ENCODE measurements around the gene ERBB3. TPM values are rescaled to one million over a fixed set of nuclear protein-coding genes. Genes with fewer than 3 reads are reported as not detected.

Gene ERBB3
- polyA plus RNA-seq, 3 donors, result 72.3 to 90.7 (median 82.9) TPM

DNA sequence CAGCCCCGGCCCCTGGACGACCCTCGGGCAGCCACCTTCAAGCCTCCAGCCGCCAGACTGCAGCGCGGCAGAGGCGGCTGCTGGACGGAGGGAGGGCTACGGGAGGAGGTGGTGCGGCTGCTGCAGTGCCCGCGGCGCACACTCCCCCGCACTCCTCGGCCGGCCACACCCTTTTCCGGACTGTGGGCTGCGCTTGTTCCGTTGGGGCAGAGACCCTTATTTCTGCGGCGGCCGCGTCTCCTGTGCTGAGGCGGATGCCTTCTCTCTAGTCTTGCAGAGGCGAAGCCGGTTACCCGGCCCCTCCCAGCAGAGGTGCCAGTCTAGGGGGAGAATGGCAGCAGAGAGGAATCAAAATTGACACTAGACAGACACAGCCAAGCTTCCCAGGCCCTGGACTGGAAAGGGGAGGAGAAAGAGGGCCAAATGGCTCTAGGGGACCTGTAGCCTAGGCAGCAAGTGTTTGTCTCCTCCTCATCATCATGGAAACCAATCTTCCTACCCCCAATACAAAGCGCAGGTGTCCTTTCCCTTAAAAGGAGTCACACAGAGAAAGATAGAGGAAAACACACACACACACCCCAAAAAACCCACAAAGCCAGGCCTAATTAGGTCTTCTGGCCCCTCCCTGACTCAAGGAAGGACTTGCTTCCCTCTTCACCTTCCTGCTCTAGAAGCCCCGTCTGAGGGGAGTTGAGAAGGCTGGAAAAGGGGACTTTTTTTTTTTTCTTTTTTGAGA, 49.4 kb downstream of the ERBB3 start:
- DNase-seq (ENCODE audit: low read depth in 3 of 3, low spot score in 2 of 3), result no peak

DNA sequence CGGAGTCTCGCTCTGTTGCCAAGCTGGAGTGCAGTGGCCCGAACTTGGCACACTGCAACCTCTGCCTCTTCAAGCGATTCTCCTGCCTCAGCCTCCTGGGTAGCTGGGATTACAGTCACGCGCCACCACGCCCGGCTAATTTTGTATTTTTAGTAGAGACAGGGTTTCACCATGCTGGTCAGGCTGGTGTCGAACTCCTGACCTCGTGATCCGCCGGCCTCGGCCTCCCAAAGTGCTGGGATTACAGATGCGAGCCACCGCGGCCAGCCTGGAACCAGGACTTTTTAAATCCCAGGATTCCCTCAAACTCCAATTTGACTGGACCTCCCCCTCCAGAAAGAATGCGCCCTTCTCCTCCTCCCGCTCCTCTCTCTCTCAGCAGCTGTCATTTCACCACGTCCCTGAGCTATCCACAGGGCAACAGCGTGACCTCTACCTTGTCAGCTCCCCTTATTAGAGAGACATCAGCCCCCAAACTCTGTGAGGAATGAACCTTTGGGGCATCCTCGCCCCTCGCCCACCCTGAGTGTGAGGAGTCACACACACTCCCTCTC, 50.1 kb downstream of the ERBB3 start:
- no peak for DNase-seq (ENCODE audit: low read depth in 3 of 3, low spot score in 2 of 3)

DNA sequence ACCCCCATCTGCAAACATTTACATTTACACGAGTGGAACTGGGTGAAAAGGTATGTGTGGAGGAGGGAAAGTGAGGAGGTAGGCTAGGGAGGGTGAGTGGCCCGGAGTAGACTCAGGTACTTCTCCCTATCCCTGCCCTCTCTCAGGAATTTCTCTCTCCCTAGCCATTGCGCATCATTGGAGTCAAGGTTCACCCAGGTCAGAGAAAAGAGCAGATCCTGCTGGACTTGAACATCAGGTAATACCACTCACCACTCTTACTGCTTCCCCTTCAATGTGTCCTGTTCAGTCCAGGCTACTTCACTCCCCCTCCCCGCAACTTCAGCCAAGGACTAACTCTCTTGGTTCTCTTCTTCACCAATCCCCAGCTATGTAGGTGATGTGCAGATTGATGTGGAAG, 50.9 kb downstream of the ERBB3 start:
- no peak for DNase-seq (ENCODE audit: low read depth in 3 of 3, low spot score in 2 of 3)

DNA sequence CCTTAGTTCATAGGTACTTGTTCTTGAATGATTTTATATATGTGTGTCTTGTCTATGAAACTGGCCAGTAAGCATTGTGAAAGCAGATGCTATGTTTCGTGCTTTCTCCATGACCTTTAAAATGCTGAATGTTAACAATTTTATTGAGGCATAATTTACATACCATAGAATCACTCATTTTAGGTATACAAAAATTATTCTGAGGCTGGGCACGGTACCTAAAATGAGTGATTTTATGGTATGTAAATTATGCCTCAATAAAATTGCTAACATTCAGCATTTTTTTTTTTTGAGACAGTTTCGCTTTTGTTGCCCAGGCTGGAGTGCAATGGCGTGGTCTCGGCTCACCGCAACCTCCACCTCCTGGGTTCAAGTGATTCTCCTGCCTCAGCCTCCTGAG, 54.9 kb downstream of the ERBB3 start:
- no peak for DNase-seq (ENCODE audit: low read depth in 3 of 3, low spot score in 2 of 3)

DNA sequence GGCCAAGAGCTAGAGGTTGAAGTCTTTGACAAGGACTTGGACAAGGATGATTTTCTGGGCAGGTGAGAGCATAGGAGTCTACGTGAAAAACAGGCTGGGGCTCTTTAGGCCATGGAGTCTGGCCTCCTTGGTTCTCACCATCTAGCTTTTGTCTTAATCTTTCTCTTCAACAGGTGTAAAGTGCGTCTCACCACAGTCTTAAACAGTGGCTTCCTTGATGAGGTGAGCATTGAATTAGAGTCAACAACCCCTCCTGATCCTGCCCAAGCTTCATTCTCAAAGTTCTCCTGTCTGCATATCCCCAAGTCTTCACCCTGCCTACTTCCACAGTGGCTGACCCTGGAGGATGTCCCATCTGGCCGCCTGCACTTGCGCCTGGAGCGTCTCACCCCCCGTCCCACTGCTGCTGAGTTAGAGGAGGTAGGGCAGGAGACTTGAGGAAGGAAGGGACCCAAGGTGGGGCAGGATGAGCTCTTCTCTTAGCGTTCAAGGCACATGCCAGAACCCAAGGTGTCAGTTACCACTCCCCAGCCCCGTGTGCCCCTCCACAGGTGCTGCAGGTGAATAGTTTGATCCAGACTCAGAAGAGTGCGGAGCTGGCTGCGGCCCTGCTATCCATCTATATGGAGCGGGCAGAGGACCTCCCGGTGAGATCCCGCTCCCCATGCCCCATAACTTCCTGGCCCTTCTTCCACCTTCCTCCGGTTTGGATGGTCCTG, 58.0 kb downstream of the ERBB3 start:
- no peak for DNase-seq (ENCODE audit: low read depth in 3 of 3, low spot score in 2 of 3)

DNA sequence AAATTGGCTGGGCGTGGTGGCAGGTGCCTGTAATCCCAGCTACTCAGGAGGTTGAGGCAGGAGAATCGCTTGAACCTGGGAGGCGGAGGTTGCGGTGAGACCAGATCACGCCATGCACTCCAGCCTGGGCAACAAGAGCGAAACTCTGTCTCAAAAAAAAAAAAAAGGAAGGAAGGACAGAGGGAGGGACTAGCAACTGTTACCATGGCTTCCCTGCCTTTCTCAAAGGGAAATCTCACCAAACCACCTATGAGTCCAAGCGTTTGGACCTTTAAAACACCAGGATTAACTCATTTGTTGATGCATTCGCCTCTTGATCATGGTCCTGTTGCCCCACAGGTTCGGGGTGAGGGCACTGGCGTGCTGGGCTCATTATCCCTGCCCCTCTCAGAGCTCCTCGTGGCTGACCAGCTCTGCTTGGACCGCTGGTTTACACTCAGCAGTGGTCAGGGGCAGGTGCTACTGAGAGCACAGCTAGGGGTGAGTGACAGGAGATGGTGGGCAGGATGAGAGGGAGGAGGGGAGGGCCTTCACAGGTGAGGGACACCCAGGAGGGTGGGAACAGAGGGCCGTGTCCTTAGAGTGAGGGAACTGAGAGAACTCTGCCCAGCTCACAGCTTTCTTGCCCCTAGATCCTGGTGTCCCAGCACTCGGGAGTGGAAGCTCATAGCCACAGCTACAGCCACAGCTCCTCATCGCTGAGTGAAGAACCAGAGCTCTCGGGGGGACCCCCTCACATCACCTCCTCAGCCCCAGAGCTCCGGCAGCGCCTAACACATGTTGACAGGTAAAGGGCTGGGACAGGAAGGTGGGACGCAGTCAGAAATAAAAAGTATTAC, 62.2 kb downstream of the ERBB3 start:
- no peak for DNase-seq (ENCODE audit: low read depth in 3 of 3, low spot score in 2 of 3)

DNA sequence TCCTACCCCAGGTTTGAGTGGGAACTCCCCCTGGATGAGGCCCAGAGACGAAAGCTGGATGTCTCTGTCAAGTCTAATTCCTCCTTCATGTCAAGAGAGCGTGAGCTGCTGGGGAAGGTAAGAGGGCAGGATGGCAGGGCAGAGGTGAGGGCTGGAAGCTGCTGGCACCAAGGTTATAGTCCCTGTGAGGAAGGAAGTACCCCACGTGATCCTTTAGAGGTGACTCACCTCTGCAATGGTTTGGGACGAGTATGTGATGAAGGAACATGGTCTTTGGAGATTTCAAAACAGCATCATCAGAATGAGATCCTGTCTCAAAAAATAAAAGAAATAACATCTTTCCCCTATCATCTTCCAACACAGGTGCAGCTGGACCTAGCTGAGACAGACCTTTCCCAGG, 63.3 kb downstream of the ERBB3 start:
- DNase-seq (ENCODE audit: low read depth in 3 of 3, low spot score in 2 of 3), result no peak

DNA sequence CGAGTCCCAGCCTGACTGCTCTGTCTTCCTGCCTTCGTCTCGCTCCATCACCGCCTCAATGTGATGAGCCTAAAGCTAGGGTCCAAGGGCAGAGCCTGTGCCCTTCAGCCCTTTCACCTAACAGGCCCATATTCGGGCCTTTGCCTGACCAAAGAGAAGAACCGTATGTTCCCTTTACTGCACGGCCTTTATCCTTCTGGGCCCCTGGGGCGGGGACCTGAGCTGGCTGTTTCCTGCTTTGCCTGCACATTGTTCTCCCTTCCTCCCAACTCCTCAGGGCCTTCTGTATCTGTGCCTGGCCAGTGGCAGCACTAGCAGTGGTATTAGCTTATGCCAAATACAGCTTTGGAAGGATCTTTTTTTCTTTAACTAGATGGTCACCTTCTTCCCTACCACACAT, 63.9 kb downstream of the ERBB3 start:
- no peak for DNase-seq (ENCODE audit: low read depth in 3 of 3, low spot score in 2 of 3)

DNA sequence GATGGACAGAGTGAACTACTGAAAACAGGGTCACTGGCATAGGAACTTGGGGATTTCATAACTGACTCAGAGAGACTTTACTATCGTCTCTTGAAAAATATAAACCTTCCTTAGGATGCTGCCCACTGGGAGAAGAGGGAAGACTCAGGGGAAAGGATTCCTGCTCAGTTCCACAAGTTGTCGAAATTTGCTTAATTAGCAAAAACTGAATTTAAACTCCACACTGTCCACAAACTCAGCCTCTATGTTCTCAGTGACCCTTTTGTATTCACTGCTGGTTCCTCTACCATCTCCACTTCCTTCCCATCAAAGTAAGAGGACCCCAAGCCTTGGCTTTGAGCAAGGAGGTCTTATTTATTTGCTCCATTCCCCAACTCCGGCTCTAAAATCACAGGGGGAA, 65.3 kb downstream of the ERBB3 start:
- no peak for DNase-seq (ENCODE audit: low read depth in 3 of 3, low spot score in 2 of 3)

DNA sequence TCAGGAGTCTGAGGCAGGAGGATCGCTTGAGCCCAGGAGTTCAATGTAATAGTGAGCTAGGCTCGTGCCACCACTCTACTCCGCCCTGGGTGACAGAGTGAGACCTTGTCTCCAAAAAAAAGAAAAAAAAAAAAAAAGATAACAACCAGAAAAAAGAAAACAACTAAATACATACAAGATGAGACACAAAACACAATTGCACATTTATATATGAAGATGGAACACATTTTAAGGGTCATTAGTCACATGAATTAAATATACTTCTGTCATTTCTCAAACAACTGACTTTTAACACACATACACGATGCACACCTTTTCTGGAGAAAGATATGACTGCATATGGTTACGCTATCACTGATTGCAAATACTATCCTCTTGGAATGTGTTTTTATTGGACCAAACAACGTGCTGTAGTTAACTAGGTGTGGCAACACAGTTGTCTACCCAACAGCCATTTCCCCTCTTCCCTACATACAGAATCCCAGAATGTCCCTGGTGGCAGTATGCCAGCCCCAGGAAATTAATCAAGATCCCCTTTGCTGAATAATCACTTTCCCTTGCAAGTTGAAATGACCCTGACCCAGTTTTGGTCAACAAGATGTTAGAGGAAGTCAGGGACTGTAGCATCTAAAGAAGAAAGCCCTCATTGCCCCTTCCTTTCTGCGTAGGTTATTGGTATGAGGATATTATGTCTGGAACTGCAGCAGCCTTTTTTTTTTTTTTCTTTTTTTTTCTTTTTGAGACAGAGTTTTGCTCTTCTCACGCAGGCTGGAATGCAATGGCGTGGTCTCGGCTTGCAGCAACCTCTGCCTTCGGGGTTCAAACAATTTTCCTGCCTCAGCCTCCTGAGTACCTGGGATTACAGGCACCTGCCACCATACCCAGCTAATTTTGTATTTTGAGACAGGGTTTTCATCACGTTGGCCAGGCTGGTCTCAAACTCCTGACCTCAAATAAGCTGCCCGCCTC, 66.8 kb downstream of the ERBB3 start:
- DNase-seq (ENCODE audit: low read depth in 3 of 3, low spot score in 2 of 3), result no peak

DNA sequence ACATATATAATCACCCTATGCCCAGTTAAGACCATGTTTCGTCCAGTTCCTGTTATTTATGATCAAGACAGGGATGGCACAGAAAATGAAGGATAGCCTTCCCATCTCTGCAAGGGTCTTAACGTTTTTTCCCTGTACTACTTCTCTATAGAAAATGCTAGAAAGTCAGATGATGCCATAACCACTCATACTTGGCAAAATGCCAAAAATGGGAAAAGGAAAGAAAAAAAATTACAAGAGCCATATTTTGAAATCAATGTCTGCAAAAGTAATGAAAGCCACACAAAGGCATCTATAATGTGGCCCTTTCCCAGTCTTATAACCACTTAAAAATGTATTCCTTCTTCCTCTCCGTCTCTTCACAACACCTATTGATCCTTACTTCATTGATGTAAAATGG, 70.6 kb downstream of the ERBB3 start:
- no peak for DNase-seq (ENCODE audit: low read depth in 3 of 3, low spot score in 2 of 3)

DNA sequence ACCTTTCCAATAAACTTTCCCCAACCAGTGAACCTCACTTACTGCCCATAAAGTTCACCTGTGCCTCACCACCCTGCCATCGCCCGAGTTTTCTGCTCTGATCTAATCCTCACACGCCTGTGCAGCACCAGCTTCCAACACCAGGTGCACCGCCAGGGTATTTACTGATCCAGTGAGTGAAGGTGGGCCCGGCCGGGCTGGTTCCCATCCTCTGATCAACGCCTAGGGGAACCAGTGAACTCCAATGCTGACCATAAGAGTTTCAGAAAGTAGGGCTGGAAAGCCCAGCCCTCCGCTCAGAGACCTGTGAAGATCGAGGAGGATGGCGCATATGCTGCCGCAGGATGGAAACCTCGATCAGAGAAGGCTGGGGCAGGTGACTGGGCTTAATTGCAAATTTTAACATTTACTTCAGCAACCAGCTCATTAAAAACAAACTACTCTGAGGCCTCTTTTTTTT, 71.7 kb downstream of the ERBB3 start:
- DNase-seq (ENCODE audit: low read depth in 3 of 3, low spot score in 2 of 3), result peak in 1 of 3 donors; percentile 33

DNA sequence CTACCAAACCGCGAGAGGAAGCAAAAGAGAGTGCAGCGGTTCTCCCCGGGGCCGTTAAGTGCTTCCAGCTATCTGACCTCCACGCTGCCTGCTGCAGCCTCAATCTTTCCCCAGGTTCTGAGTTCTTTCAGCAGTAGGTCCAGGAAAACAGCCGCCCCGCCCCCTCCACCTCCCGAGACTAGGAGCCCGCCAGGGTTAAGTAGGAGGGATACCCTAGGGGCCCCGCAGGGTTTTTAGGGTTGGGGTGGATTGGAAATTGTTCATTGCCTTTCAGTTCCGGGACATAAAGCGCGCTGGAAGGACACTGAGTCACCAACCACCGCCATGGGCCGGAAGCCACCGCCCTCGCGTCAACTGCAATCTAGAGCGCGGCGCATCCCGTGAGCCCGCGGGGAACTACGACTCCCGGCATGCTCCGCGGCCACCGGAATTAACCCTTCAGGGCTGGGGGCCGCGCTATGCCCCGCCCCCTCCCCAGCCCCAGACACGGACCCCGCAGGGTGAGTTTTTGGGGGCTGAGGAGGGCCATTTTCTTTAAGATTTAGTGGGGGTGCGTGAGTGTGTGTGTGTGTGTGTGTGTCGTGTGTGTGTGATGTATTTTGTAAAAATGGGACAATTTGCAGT, 72.3 kb downstream of the ERBB3 start, which contains the start of gene MYL6B:
MYL6B (plus strand) TSS at position 456 of the 624 bp plus-strand sequence. CDS start 1,332 bp downstream, outside the sequence.
- peak; percentile 77 to 87 (median 86) for DNase-seq (ENCODE audit: low read depth in 3 of 3, low spot score in 2 of 3)

Other genes with a start within 250 kb of the ERBB3 start
- under 1 TPM; 0.47 to 0.93 (median 0.52) TPM for gene MMP19, start 237.2 kb upstream of the ERBB3 start, polyA plus RNA-seq (ENCODE audit: insufficient read length in 3 of 3)
- 10 to 100 TPM; 35.6 to 37.5 (median 36.3) TPM for gene PYM1, start 152.3 kb upstream of the ERBB3 start, polyA plus RNA-seq (ENCODE audit: insufficient read length in 3 of 3)
- 10 to 100 TPM; 17.2 to 17.8 (median 17.7) TPM for gene DGKA, start 149.0 kb upstream of the ERBB3 start, polyA plus RNA-seq (ENCODE audit: insufficient read length in 3 of 3)
- 1 to 10 TPM; 3.0 to 3.9 (median 3.8) TPM for gene PMEL, start 114.1 kb upstream of the ERBB3 start, polyA plus RNA-seq (ENCODE audit: insufficient read length in 3 of 3)
- gene CDK2, start 113.3 kb upstream of the ERBB3 start, polyA plus RNA-seq (ENCODE audit: insufficient read length in 3 of 3), result 10 to 100 TPM; 56.8 to 58.8 (median 58.6) TPM
- gene RAB5B, start 106.1 kb upstream of the ERBB3 start, polyA plus RNA-seq (ENCODE audit: insufficient read length in 3 of 3), result 100 to 1,000 TPM; 160 to 162 (median 161) TPM
- 10 to 100 TPM; 47.0 to 48.1 (median 47.4) TPM for gene SUOX, start 82.9 kb upstream of the ERBB3 start, polyA plus RNA-seq (ENCODE audit: insufficient read length in 3 of 3)
- gene IKZF4, start 59.1 kb upstream of the ERBB3 start, polyA plus RNA-seq (ENCODE audit: insufficient read length in 3 of 3), result 10 to 100 TPM; 15.0 to 15.7 (median 15.1) TPM
- 100 to 1,000 TPM; 127 to 550 (median 327) TPM for gene RPS26, start 38.2 kb upstream of the ERBB3 start, polyA plus RNA-seq (ENCODE audit: insufficient read length in 3 of 3)
- 100 to 1,000 TPM; 171 to 177 (median 175) TPM for gene PA2G4, start 24.4 kb downstream of the ERBB3 start, polyA plus RNA-seq (ENCODE audit: insufficient read length in 3 of 3)
- 1,000 to 10,000 TPM; 5,478 to 6,026 (median 6,015) TPM for gene RPL41, start 36.5 kb downstream of the ERBB3 start, polyA plus RNA-seq (ENCODE audit: insufficient read length in 3 of 3)
- 1 to 10 TPM; 5.8 to 6.3 (median 6.1) TPM for gene ZC3H10, start 38.1 kb downstream of the ERBB3 start, polyA plus RNA-seq (ENCODE audit: insufficient read length in 3 of 3)
- 10 to 100 TPM; 75.1 to 82.9 (median 77.6) TPM for gene ESYT1, start 48.1 kb downstream of the ERBB3 start, polyA plus RNA-seq (ENCODE audit: insufficient read length in 3 of 3)
- gene MYL6B, start 72.4 kb downstream of the ERBB3 start, polyA plus RNA-seq (ENCODE audit: insufficient read length in 3 of 3), result 100 to 1,000 TPM; 176 to 177 (median 176) TPM
- 1,000 to 10,000 TPM; 2,228 to 2,441 (median 2,313) TPM for gene MYL6, start 78.2 kb downstream of the ERBB3 start, polyA plus RNA-seq (ENCODE audit: insufficient read length in 3 of 3)
- gene SMARCC2, start 109.3 kb downstream of the ERBB3 start, polyA plus RNA-seq (ENCODE audit: insufficient read length in 3 of 3), result 100 to 1,000 TPM; 112 to 131 (median 118) TPM
- gene RNF41, start 141.8 kb downstream of the ERBB3 start, polyA plus RNA-seq (ENCODE audit: insufficient read length in 3 of 3), result 10 to 100 TPM; 44.8 to 48.4 (median 46.7) TPM
- 10 to 100 TPM; 26.1 to 31.5 (median 29.5) TPM for gene NABP2, start 144.2 kb downstream of the ERBB3 start, polyA plus RNA-seq (ENCODE audit: insufficient read length in 3 of 3)
- 10 to 100 TPM; 36.0 to 50.3 (median 49.2) TPM for gene SLC39A5, start 149.9 kb downstream of the ERBB3 start, polyA plus RNA-seq (ENCODE audit: insufficient read length in 3 of 3)
- gene ANKRD52, start 178.2 kb downstream of the ERBB3 start, polyA plus RNA-seq (ENCODE audit: insufficient read length in 3 of 3), result 10 to 100 TPM; 24.9 to 27.2 (median 25.2) TPM
- 10 to 100 TPM; 16.6 to 19.6 (median 16.8) TPM for gene COQ10A, start 186.8 kb downstream of the ERBB3 start, polyA plus RNA-seq (ENCODE audit: insufficient read length in 3 of 3)
- 100 to 1,000 TPM; 216 to 220 (median 217) TPM for gene CS, start 220.2 kb downstream of the ERBB3 start, polyA plus RNA-seq (ENCODE audit: insufficient read length in 3 of 3)
- 100 to 1,000 TPM; 155 to 171 (median 163) TPM for gene CNPY2, start 235.8 kb downstream of the ERBB3 start, polyA plus RNA-seq (ENCODE audit: insufficient read length in 3 of 3)

Data from right renal cortex interstitium (tissue), 3 donors.